ENCODE measurements around the gene TMEM130.
"Not testable (repeated sequence)": the region's sequence is repeated elsewhere in the genome, so short reads cannot be mapped to it uniquely, and the experiment has no call there.

TMEM130 gene

GRCh38 chr7:98877692-98878364 lies 8.0 kb upstream of the TMEM130 start:
- no peak for DNase-seq (ENCODE audit: low spot score)

DNA sequence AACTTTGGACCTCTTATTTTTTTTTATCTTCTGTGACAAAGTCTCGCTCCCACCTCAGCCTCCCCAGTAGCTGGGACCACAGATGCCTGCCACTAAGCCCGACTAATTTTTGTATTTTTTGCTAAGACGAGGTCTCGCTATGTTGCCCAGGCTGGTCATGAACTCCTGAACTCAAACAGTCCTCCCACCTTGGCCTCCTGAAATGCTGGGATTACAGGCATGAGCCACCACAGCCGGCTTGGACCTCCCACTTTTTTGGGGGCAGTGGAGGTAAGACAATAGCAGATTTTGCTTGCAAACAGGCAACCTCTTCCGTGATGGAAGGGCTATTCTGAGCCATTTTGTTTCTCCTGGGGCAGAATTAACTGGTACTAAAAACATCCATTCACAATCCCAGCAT lies 7.3 kb upstream of the TMEM130 start:
- DNase-seq (ENCODE audit: low spot score): no peak

DNA sequence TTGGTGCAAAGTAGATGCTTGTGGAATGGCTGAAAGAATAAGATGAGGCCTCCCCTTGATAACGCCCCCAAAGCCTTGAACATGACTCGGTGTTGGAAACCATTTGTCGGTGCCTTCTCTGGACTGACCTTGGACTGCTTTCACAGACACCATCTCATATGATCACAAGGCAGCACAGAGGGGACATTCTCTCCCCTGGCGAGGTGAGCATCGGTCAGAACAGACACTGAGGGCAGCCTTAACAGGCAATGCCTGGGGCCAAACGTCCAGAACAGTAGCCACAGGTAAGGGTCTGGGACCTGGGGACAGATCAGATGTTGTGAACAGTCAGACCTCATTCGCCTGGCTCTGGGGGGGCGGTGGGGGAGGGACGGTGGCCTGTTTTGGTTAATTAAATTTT lies 5.7 kb upstream of the TMEM130 start:
- DNase-seq (ENCODE audit: low spot score): no peak

DNA sequence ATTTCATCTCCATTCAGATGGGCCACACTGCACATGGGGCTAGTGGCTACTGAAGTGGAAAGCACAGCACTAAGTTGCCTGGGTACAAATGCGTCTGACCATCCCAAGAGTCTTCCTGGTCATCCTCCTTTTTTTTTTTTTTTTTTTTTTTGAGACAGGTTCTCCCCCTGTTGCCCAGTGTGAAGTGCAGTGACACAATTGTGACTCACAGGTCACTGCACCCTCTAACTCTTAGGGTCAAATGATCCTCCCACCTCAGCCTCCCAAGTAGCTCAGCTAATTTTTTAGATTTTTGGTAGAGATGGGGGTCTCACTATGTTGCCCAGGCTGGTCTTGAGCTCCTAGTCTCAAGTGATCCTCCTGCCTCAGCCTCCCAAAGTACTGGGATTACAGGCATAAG lies 5.1 kb upstream of the TMEM130 start:
- no peak for DNase-seq (ENCODE audit: low spot score)

DNA sequence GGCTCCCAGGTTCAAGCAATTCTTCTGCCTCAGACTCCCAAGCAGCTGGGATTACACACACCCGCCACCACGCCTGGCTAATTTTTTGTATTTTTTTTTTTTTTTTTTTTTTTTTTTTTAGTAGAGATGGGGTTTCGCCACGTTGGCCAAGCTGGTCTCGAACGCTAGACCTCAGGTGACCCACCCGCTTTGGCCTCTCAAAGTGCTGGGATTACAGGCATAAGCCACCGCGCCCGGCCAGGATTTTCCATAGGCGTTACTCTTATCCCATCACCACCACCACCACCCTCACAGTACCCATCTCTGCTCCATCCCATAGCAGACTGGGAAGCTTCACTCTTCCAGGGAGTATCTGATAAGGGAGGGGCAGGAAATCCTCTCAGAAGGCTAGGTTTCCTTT lies 3.8 kb upstream of the TMEM130 start:
- DNase-seq (ENCODE audit: low spot score): not testable (repeated sequence)

DNA sequence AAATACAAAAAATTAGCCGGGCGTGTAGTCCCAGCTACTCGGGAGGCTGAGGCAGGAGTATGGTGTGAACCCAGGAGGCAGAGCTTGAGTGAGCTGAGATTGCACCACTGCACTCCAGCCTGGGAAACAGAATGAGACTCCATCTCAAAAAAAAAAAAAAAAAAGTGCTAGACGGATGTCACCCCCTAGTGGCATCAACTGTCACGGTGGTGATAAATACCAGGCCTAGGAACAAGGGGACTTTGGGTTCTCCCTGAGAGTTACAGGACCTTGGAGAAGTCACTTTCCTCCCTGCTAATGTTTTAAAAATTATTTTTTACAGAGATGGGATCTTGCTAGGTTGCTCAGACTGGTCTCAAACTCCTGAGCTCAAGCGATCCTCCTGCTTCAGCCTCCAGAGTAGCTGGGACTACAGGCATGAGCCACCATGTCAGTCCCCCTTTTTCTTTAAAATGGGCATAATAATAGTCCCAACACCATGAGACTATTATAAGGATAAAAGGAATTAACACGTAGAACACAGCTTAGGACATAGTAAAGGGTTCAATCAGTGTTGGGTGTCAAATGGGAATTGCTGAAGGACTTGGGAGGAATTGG lies 2.6 kb upstream of the TMEM130 start:
- DNase-seq (ENCODE audit: low spot score): peak; percentile 78

GRCh38 chr7:98870807-98871491 lies 1.1 kb upstream of the TMEM130 start:
- DNase-seq (ENCODE audit: low spot score): no peak

- no peak for DNase-seq (ENCODE audit: low spot score)
Observed at GRCh38 chr7:98870121-98870651, 372 bp upstream of the TMEM130 start.

- DNase-seq (ENCODE audit: low spot score): no peak
Observed at GRCh38 chr7:98869027-98869596, 702 bp downstream of the TMEM130 start.

- no peak for DNase-seq (ENCODE audit: low spot score)
Observed at GRCh38 chr7:98868450-98868849, 1.4 kb downstream of the TMEM130 start.

GRCh38 chr7:98866765-98867164 lies 3.0 kb downstream of the TMEM130 start:
- DNase-seq (ENCODE audit: low spot score): no peak

DNA sequence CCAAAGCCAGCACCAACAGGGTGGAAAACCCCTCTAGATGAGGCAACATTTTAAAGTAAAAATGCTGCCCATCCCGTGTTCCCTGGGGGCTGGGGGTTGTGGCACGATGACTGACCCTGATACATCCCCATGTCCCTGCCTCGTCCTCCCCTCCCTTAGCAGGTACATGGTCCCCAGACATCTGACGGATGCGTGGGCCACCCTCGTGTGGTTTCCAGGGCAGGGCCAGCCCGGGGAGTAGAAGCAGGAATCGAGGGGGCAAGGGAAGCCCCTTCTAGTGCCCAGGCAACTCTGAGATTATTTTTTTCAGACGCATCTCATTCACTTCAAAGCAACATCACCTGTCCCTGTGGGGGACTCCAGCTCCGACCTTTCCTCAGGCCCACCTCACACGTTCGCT lies 3.5 kb downstream of the TMEM130 start:
- no peak for DNase-seq (ENCODE audit: low spot score)

- no peak for DNase-seq (ENCODE audit: low spot score)
Observed at GRCh38 chr7:98864731-98865453, 4.9 kb downstream of the TMEM130 start.

DNA sequence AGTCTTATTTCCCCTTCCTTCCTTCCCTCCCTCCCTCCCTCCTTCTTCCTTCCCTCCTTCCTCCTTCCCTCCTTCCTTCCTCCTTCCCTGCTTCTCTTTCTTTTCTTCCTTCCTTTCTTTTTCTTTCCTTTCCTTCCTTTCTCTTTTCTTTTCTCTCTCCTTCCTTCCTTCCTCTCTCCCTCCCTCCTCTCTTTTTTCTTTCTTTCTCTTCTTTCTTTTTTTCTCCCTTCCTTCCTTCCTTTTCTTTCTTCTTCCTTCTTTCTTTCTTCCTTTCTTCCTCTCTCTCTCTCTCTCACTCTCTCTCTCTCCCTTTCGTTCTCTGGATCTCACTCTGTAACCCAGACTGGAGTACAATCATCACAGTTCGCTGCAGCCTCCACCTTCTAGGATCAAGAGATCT lies 6.2 kb downstream of the TMEM130 start:
- DNase-seq (ENCODE audit: low spot score): no peak

- no peak for DNase-seq (ENCODE audit: low spot score)
Observed at GRCh38 chr7:98862716-98863420, 6.9 kb downstream of the TMEM130 start.

DNA sequence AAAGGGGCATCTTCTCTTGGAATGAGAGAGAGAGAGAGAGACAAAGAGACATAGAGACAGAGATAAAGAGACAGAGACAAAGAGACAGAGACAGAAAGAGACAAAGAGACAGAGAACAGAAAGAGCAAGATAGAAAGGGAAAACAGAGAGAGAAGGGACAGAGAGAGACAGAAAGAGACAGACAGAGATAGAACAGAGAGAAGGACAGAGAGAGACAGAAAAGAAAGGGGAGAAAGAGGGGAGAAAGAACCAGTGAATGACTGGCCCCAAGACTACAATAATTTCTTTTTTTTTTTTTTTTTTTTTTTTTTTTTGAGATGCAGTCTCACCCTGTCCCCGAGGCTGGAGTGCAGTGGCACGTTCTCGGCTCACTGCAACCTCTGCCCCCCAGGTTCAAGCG lies 7.6 kb downstream of the TMEM130 start:
- no peak for DNase-seq (ENCODE audit: low spot score)

- no peak for DNase-seq (ENCODE audit: low spot score)
Observed at GRCh38 chr7:98860071-98860470, 9.7 kb downstream of the TMEM130 start.

DNA sequence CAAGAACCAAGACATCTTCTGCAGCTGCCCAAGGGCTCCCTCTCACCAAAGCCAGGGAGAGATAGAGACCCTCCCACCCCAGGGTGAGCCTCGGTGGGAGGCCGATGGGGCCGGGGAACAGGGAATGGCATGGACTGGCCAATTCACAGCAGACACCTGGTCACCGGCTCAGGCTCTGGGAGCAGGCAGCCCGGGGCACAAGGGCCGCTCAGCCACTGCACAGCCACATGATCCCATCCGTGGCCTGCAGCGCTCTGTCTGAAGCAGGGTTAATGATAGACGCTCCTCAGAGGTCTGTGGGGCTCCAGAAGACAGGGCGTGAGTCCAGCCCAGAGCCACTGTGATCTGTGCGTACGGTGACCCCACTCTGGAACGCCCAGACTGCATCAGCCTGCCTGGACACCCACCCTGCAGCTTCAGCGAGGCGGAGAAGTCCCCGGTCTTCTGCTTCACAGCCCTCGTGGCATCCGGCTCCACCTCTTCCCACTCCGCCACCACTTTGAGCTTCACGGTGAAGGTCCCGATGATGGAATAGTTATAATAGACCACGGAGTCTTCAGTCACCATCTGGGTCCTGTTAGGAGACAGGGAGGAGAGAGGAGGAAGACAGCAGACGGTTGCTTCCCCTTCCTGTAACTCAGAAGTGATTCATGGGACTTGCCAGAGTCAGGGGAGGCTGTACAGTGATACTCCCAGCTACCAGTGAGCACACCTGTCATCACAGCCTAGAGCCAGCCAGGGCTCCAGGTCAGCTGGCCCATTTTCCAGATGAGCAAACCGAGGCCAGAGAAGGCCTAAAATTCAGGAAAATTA lies 14.0 kb downstream of the TMEM130 start:
- DNase-seq (ENCODE audit: low spot score): no peak

DNA sequence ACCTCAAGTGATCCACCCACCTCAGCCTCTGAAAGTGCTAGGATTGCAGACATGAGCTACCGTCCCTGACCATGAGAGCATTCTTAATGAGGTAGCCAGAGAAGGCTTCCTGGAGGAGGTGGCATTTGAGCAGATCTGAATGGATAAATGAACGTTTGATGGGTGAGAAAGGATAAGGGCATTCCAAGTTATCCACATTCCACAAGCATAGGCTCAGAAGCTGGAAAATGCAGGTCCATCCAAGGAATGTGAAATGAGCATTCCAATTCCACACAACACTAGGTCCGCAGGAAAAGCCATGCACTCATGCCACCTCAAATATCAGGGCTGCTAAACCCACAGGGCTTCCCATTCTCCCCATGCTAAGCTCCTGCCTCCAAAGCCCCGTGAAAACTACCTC lies 17.0 kb downstream of the TMEM130 start:
- DNase-seq (ENCODE audit: low spot score): no peak

DNA sequence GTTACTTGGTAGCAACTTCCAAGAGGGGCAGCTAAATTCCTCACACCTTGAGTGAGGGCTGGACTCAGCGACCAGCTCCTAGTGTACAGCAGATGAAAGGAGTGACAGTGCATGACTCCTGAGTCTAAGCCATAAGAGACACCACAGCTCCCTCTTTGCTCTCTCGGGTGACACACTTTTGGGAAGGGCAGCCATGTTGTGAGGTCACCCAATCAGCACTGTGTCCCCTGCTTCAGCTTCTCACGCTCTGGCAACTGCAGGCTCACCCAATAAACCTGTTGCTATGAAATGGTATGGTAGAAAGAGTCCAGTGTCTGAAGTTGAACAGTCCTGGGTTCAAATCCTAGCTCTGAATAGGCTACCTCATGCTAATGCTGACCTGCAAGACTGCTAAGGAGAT lies 20.9 kb downstream of the TMEM130 start:
- no peak for DNase-seq (ENCODE audit: low spot score)

GRCh38 chr7:98842552-98842951 lies 27.3 kb downstream of the TMEM130 start:
- not testable (repeated sequence) for DNase-seq (ENCODE audit: low spot score)

Data from HuH-7.5 (cell line).